ENCODE measurements around the gene RPS15. TPM values are rescaled to one million over a fixed set of nuclear protein-coding genes. Genes with fewer than 3 reads are reported as not detected.
"Not testable (repeated sequence)": the region's sequence is repeated elsewhere in the genome, so short reads cannot be mapped to it uniquely, and the experiment has no call there.

RPS15 gene
- total RNA-seq, 1 donor from 2014 or later, result 371 TPM

DNA sequence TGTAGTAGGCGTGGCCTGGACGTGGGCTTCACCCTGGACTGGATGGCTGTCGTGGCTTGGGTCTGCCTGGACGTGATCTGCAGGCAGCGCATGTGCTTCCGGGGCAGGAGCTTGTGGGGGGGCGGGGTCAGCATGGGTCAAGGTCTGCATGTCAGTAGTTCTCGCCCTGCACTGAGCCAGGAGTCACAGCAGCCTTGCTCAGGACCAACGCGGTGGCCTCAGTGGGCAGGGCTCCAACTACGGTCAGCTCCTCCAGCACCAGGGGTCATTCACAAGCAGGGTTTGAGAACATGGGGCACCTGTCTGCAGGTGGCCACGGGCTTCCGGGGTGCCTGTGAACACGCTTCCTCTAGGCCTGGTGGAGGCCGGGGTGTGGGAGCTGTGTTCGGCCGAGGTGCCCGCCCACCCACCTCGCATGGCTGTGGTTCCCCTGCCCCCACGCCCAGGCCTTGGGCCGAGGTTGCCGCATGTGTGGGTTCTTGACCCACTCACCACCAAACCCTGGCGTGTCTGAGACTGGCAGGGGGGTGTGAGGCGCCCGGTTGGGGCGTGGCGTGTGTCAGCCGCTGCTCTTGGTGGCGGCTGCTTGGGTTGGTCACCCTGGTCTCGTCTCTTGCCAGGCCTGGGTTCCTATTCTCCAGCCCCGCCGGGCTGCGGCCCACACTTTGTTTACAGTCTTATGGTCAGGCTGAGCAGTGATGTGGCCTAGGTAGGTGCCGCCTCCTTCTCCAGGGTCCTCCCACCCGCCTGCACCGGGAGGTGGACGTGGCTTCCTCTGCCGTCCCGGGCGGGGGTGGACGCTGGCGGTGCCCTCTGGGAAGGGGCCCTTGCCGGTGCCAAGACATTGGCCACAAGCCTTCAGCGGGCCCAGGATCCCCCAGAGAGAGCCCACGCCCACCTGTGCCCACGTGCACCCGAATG, 4.8 kb upstream of the RPS15 start:
- DNase-seq (ENCODE audit: low read depth, low spot score), result no peak

DNA sequence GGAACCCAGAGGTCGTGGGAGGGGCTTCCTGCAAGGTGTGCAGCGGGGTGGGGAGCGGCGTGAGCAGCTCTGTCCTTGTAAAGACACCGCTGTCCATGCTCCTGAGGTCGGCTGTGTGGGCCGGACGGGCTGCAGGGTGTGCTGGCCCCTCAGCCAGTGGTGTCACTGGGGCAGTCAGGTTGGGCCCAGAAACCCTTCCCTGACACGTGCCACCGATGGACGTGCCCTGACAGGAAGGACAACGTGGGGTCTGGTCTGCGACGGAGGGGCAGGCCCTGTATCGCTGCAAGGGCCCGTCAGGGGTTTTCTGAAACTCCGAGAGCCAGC, 4.2 kb upstream of the RPS15 start:
- DNase-seq (ENCODE audit: low read depth, low spot score), result no peak

DNA sequence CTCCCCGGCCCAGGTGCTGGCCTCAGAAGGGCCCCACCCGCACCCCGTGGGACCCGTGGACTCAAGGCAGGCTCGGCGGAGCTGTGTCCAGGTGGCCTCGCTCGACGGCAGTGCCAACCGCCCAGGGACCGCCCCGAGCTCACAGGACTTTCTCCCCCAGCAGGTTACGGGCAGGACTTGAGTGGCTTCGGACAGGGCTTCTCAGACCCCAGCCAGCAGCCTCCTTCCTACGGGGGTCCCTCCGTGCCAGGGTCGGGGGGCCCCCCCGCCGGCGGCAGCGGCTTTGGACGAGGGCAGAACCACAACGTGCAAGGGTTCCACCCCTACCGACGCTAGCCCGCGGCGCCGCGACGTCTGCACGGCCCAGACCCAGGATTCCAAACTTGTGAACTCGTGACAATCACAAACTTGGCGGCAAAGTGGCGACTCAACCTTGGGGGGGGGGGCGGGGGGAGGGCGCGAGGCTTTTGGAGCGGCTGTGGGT, 3.6 kb upstream of the RPS15 start:
- no peak for DNase-seq (ENCODE audit: low read depth, low spot score)

DNA sequence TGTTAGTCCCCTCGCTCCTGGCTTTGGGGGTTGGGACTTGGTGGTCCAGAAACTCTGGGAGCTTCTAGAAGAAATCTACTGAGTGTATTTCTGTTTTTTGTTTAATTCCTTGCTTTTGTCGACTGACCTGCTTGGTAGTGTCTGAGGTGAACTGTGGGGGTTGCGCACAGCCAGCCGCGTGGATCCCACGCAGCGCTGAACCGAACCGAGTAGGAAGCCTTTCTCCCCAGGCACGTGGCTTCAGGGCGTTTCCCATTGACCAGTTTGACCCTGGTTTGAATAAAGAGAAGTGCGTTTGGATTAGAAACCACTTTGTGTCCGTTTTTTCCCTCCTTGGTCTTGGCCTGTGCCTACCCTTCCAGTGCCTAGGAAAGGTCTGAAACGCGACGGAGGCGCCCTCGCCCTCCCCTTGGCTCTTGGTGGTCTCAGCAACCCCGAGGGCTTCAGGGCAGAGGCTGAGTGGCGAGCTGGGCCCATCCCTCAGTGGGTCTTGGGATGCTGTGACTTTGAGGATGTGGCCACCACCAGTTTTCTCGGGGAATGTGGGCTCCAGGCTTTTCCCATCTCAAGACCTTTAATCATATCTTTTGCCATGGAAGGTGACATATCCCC, 2.7 kb upstream of the RPS15 start:
- DNase-seq (ENCODE audit: low read depth, low spot score), result no peak

DNA sequence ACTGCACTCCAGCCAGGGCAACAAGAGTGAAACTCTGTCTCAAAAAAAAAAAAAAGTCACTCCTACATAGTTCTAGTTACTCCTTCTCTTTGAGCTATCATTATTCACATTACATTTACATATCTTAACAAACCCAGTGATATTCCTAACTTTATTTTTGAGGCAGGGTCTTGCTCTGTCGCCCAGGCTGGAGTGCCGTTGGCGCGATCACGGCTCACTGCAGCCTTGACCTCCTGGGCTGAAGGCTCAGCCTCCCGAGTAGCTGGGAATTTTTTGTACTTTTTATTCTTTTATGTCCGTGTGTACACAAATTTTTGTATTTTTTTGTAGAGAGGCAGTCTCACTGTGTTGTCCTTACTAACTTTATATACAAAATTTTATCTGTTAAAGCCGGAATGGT, 587 bp upstream of the RPS15 start:
- no peak for DNase-seq (ENCODE audit: low read depth, low spot score)

DNA sequence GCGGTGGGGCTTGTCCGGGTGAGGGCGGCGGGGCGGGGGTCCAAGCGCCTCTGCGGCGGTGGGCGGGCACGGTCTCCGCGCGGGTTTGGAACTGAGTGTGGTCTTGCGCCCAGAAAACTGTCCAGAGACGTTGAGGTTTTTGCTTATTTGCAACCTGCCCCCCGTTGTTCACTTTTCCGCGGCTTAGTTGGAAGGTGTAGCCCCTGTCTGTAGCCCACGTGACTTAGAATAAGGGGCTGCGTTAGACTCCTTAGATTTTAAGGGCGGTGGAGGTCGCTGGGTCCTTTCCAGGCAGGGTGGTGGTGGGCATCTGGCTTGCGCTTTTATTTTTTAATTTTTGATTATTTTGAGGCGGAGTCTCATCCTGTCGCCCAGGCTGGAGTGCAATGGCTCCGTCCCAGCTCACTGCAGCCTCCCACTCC, 748 bp downstream of the RPS15 start:
- DNase-seq (ENCODE audit: low read depth, low spot score), result no peak

DNA sequence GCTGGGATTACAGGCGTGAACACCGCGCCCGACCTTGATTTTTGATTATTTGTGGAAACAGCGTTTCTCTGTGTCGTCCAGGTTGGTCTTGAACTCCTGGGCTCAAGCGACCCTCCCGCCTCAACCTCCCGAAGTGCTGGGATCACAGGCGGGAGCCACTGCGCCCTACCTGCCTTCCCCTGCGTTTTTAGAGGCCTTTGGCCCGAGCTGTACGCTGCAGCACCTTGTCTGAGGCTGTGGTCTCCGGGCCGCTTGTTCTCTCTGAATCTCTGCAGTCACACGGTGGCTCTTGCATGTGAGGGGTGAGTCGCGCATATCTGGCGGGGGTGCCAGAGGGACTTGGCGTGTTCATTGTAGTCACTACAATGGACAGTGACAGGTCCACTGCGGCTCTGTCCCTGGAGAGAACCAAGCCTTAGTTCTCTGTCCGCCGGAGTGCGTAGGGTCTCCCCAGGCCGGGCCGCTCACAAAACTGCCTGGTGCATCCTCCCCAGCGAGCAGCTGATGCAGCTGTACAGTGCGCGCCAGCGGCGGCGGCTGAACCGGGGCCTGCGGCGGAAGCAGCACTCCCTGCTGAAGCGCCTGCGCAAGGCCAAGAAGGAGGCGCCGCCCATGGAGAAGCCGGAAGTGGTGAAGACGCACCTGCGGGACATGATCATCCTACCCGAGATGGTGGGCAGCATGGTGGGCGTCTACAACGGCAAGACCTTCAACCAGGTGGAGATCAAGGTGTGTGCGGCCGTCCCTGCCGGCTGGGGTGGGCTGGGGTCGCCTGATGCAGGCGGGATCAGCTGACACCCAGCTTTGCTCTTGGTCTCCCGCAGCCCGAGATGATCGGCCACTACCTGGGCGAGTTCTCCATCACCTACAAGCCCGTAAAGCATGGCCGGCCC, 1.6 kb downstream of the RPS15 start:
- DNase-seq (ENCODE audit: low read depth, low spot score), result not testable (repeated sequence)

DNA sequence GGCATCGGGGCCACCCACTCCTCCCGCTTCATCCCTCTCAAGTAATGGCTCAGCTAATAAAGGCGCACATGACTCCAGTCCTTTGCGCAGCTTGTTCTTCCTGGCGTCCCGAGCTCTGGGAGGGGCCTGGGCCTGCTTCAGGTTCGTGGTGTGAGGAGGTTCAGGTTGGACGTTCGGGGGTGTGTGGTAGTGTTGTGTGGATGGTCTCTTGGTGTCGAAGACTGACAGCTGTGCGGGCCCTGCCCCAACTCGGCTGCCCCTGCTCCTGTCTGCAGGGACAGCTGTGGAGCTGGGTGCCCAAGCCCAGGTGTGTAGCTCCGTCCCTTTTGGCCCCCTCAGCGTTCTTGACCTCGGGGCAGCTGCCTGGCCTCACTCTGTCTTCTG, 2.2 kb downstream of the RPS15 start:
- DNase-seq (ENCODE audit: low read depth, low spot score), result no peak

DNA sequence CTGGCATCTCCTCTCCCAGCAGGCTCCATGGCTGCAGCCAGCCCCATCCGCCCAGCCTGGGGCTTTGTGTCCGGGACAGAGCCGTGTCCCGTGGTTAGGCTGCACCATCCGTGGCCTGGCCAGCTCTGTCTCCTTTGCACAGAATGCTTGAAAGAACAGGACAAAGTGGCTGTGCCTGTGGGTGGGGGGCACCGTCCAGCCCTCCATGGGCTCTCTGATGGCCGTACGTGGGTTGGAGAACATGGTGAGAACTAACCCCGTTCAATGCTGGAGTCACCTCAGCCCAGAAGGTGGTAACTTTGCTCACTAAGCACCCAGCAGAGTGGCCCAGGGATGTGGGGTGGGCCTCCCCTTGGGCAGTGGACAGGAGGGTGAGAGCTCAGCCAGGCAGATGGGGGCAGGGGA, 2.8 kb downstream of the RPS15 start:
- no peak for DNase-seq (ENCODE audit: low read depth, low spot score)

DNA sequence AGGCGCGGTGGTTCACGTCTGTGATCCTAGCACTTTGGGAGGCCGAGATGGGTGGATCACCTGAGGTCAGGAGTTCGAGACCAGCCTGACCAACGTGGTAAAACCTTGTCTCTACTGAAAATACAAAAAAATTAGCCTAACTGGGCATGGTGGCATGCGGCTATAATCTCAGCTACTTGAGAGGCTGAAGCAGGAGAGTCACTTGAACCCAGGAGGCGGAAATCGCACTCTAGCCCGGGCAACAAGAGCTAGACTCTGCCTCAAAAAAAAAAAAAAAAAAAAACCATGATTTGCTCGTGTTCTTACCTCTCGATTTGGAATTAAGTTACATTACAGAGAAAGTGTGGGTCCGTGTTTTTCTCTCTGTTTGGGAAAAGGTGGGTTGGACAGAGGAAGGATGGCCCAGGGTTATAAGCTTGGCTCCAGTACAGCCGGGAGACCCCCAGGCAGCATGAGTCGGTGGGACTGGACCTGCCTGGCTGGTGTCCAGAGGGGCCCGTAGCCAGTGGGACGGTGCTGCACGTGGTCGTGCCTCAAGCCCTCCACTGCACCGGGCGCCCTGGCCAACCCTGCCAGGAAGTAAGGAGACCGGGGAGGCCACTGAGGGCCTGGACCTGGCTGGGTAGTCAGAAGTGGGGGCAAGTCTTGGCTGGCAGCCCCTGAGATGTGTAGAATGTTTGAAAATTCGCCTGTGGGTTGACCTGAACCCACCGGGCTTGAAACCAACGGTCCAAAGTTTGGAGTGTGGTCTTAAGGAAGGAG, 3.7 kb downstream of the RPS15 start:
- no peak for DNase-seq (ENCODE audit: low read depth, low spot score)

DNA sequence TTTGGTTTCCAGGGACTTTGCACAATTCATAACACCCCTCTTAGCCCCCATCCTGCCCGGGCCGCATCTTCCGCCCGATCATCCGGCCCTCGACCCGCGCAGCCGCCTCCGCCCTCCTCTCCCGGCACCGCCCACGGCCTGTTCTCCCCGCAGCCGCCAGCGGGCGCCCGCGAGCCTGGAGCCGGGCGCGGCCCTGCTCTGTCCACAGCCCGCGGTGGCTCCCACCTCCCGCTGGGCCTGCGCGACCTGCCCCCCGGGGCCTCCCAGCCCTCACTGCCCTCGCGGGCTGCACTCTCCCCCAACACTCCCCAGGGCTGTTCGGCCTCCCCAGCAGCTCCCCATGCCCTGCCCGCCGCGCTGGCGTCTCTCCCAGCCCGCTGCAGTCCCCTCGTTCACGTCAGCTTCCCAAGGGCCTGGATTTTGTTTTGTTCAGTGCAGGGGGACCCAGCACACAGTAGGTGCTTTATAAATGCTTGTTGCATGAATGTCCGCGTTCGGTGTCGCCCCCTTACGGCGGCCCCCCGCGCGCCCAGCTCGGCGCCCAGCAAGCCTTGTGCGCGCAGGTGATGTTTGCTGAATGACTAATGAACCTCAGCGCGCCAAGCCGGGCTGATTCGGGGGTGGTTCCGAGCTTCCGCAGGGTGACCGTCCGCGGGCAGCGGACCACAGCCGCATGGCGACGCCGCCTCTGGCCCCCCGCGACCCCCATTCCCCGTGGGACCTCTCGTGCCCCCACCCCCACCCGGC, 7.2 kb downstream of the RPS15 start:
- no peak for DNase-seq (ENCODE audit: low read depth, low spot score)

DNA sequence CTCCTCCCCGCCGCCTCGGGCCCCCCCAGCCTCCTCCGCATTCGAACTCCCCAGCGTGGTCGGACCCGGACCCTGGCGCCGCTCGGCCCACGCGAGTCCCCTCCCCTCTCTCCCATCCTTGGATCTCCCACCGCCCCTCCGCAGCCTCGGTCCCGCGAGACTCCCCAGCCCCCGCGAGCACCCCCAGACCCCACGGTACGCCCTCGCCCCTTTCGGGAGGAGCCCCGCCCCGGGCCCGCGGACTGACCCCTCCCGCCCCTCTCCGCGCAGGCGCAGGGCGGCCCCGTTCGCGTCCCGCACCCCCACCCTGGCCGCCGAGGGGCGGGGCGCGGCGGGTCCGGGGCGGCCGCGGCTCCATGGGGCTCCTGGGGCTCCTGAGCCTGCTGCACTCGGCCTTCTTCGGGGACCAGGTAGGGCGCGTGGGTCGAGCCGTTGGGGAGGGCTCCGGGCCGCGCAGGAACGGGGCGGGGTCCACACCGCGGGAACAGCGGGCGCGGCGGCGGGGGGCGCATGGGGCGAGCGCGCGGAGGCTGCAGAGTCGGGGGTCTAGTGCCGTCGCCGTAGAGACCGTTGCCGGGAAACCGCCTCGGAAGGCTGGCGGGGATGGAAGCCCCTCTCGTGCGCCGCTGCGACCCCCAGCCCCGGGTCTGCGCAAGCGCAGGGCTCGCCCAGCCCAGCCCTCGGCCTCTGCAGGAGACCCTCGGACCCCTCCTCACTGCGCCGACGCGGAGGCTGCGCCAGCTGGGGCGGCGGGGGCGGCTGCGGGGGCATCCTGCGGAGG, 7.9 kb downstream of the RPS15 start:
- DNase-seq (ENCODE audit: low read depth, low spot score), result no peak

DNA sequence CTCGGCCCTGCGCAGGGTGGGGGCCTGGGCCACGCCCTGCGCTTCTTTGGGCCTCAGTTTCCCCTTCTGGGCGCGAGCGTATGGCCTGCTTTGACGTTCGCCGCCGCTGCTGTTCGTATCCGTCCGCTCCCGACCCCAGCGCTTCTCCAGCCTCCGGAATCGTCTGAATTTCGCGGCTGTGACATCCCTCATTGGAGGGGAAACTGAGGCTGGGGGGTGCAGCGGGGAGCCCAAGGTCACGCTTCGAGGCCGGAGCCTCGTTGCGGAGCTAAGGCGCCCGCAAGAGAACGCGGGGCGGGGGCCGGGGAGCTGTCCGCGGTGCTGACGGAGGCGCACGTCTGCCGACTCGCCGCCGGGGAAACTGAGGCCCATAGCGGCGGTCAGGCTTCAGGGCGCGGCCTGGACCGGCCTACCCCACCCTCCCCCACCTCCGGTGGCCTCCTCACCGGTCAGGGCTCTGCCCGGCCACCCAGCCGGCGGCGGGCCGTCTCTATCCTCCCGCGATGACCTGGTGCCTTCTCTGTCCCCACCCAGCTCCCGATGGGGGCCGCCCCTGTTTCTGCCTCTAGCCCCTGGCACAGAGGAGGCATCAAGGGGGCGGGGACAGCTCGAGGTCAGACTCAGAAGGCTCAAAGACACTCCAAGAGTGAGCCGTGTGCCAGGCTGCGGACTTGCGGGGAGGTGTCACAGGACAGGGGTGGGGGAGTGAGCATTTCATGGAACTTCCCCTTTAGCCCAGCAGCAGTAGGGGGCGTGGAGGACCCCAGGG, 8.7 kb downstream of the RPS15 start:
- DNase-seq (ENCODE audit: low read depth, low spot score), result no peak

DNA sequence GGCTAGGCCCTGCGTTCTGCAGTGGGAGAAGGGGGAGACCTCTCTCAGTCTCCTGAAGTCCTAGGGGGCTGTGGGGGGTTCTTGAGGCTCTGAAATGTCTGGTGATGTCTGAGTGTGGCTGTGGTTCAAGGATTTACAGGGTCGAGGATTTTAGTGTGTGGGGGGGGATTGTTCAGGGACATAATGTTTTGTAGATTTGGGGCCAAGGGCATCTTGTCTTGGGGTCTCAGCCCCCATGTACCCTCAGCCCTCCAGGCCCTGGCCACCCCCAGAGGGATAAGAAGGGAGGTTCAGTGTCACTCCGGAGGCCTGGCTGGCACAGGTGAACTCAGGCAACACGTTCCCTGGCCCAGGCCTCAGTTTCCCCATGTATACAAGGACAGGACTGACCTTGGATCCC, 9.3 kb downstream of the RPS15 start:
- DNase-seq (ENCODE audit: low read depth, low spot score), result no peak

DNA sequence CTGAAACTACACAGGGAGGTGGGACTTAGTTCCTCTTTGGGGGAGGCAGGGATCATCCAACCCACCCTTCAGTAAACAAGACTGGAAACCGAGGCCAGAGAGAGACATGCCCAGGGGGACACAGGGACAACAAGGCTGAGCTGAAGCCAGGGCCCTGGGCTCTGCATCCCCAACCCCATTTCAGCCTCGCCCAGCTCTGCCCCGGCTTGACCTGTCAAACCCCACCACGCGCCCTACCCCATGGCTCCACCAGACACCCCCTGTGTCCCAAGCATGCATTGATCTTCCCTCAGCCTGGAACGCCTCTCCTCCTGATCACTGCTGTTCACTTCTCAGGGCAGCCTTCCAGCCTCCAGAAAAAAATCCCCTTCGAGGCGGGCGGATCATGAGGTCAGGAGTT, 9.7 kb downstream of the RPS15 start:
- DNase-seq (ENCODE audit: low read depth, low spot score), result no peak

DNA sequence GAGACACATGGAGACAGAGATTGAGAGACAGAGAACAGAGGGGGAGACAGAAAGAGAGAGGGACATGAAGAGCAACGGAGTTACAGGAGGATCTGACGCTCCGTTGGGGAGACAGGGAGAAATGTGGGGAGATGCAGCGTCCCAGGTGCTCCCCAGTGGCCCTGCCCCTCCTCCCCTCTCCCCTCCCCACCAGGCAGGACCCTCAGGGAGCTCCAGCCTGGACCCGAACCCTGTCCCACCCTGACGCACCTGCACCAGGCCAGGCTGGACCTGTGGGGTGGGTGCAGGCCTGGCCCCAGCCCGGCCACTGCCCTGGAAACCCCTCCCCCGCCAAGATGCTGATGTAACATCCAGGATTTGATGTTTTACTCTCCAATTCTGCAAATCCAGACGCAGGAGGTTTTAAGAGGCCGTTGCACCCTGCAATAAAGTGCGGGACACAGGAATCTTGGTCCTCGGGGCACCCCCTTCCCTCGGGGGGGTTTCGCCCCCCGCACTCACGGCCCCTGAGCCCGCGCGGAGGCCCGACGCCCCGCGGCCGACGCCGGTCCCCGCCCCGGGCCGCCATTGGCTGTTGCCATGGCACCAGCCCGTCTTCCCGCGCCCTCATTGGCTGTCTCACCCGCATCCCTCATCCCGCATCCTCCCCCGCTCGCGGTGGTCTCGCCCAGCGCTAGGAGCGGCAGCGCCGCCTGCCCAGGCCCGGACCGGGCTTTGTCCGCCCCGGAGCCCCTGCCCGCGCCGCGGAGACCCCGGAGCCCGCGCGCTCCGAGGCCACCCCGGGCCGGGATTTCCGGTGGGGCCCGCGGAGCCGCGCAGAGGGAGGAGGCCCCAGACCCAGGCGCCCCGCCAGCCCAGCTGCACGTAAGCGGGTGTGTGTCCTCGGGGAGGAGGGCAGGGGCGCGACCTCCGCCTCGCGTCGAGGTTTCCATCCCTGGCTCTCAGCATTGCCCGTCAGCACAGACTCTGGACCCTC, 11.6 kb downstream of the RPS15 start, which contains the start of gene APC2:
Gene APC2 (plus strand): TSS at position 655 of the 976 bp plus-strand sequence. CDS start 2,881 bp downstream, outside the sequence.
- DNase-seq (ENCODE audit: low read depth, low spot score), result no peak

Measured in pulmonary artery endothelial cell (primary cell).